ENCODE measurements around the gene CD37. TPM values are rescaled to one million over a fixed set of nuclear protein-coding genes. Genes with fewer than 3 reads are reported as not detected.
"Not testable (repeated sequence)": the region's sequence is repeated elsewhere in the genome, so short reads cannot be mapped to it uniquely, and the experiment has no call there.

Gene CD37
- total and polyA plus RNA-seq, 11 donors, result 1.4 to 45.2 (median 3.9) TPM

GRCh38 chr19:49364083-49364737, 29.0 kb downstream of the CD37 start:
- Histone ChIP-seq H3K27me3 (peaks cover 0 to 12% (median 0%) of the 10 kb centered on the region in 9 donors), H3K4me1 (peaks cover 0 to 23% (median 7%) of the 10 kb centered on the region in 12 donors), H3K27ac (peak overlapping the region in 9 of 12 donors; percentile 62 to 99 (median 72)), H3K36me3 (peaks cover 0 to 7% (median 4%) of the 10 kb centered on the region in 9 donors), H3K9me3 (peaks cover 0 to 14% (median 7%) of the 10 kb centered on the region in 12 donors), H3K4me3 (peak overlapping the region in 11 of 12 donors; percentile 5 to 95 (median 74))
- intact Hi-C loops (cut with DNase I), result no loop called here
- WGBS, 4 donors, result 71 to 80% (median 75%) methylated on average over 27 of the region's 27 CpGs
- DNase-seq (peak in 2 of 5 donors; percentile 40 to 66), ATAC-seq (no peak)
- TF ChIP-seq, protein P1, sequence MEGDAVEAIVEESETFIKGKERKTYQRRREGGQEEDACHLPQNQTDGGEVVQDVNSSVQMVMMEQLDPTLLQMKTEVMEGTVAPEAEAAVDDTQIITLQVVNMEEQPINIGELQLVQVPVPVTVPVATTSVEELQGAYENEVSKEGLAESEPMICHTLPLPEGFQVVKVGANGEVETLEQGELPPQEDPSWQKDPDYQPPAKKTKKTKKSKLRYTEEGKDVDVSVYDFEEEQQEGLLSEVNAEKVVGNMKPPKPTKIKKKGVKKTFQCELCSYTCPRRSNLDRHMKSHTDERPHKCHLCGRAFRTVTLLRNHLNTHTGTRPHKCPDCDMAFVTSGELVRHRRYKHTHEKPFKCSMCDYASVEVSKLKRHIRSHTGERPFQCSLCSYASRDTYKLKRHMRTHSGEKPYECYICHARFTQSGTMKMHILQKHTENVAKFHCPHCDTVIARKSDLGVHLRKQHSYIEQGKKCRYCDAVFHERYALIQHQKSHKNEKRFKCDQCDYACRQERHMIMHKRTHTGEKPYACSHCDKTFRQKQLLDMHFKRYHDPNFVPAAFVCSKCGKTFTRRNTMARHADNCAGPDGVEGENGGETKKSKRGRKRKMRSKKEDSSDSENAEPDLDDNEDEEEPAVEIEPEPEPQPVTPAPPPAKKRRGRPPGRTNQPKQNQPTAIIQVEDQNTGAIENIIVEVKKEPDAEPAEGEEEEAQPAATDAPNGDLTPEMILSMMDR (IDR thresholded peaks at IDR 0.05), result no peak
- TF ChIP-seq POLR2A (IDR thresholded peaks at IDR 0.05), result no peak

DNA sequence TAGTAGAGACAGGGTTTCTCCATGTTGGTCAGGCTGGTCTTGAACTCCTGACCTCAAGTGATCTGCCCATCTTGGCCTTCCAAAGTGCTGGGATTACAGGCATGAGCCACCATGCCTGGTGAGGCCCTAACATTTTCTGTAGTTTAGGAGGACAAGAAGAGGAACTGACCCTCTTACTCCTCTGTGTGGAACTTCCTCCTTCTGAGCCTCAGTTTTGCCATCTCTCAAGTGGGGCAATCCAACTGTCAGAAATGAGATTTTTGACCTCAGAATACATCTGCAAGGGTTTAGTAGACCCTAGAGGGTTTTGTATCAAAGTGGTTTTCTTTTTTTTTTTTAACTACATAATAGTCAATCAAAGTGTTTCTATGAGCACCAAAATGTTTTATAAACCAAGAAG, 30.9 kb downstream of the CD37 start:
- ATAC-seq, result no peak
- intact Hi-C loops (cut with DNase I), result no loop called here

GRCh38 chr19:49368711-49369358, 33.6 kb downstream of the CD37 start:
- Histone ChIP-seq H3K36me3 (no peaks in the 10 kb centered on the region), H3K4me3 (no peak overlapping the region), H3K9me3 (peaks cover 0 to 23% (median 11%) of the 10 kb centered on the region in 12 donors), H3K27ac (no peak overlapping the region), H3K27me3 (no peaks in the 10 kb centered on the region), H3K4me1 (peaks cover 0 to 5% (median 2%) of the 10 kb centered on the region in 12 donors)
- intact Hi-C loops (cut with DNase I), result no loop called here
- TF ChIP-seq, protein P1 (IDR thresholded peaks at IDR 0.05), result no peak
- TF ChIP-seq POLR2A (IDR thresholded peaks at IDR 0.05), result no peak
- DNase-seq (no peak), ATAC-seq (no peak)
- 80 to 94% (median 89%) methylated on average over 5 of the region's 5 CpGs for WGBS, 4 donors

More for the DNA sequence above, 30.9 kb downstream of the CD37 start:
- Histone ChIP-seq H3K27ac (no peak overlapping the region), H3K4me3 (no peak overlapping the region), H3K36me3 (no peaks in the 10 kb centered on the region), H3K9me3 (peaks cover 0 to 23% (median 11%) of the 10 kb centered on the region in 12 donors), H3K4me1 (peaks cover 0 to 22% (median 7%) of the 10 kb centered on the region in 12 donors), H3K27me3 (peaks cover 0 to 12% (median 0%) of the 10 kb centered on the region in 9 donors)
- no peak for TF ChIP-seq POLR2A (IDR thresholded peaks at IDR 0.05)
- TF ChIP-seq, protein P1 (IDR thresholded peaks at IDR 0.05), result no peak
- DNase-seq, result no peak

DNA sequence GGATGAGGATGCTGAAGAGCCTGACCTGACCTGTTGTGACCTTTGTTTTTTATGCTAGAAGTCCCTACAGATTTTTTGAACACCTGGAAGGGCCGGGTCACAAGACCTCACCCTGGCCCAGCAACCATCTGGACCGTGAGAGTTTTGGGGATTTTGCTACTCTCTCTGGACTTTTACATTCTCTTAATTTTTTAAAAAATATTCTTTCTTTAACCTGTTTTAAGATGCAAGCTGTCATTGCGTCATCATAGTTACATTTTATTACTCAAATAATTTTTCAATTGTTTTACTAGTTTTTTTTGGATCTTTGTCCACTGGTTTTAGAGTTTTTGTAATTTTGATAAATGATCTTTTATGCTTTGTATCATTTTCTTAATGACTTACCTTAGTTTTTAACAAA, 36.0 kb downstream of the CD37 start:
- ATAC-seq, result no peak
- Histone ChIP-seq H3K4me3 (no peak overlapping the region), H3K36me3 (no peaks in the 10 kb centered on the region), H3K27me3 (no peaks in the 10 kb centered on the region), H3K9me3 (peaks cover 0 to 23% (median 11%) of the 10 kb centered on the region in 12 donors), H3K4me1 (no peaks in the 10 kb centered on the region), H3K27ac (no peak overlapping the region)
- 53 to 94% (median 83%) methylated on average over 3 of the region's 3 CpGs for WGBS, 4 donors
- TF ChIP-seq, protein P1 (IDR thresholded peaks at IDR 0.05), result no peak
- TF ChIP-seq POLR2A (IDR thresholded peaks at IDR 0.05), result no peak
- no peak for DNase-seq
- intact Hi-C loops (cut with DNase I), result no loop called here

- H3K27ac ChIP-seq; H3K4me1 ChIP-seq; H3K27me3 ChIP-seq; H3K36me3 ChIP-seq; ATAC-seq; intact Hi-C loops (cut with DNase I); H3K4me3 ChIP-seq; DNase-seq: not testable (repeated sequence)
- WGBS, 4 donors, result 70 to 85% (median 84%) methylated on average over 3 of the region's 3 CpGs
- peaks cover 0 to 19% (median 11%) of the 10 kb centered on the region in 12 donors for H3K9me3 ChIP-seq
Measured at GRCh38 chr19:49373174-49373573, 38.0 kb downstream of the CD37 start.
